ENCODE results near the gene STARD3. TPM values are rescaled to one million over a fixed set of nuclear protein-coding genes. Genes with fewer than 3 reads are reported as not detected.
A peak's percentile ranks its signal among the peaks of the same experiment; 100 is the strongest.

Gene STARD3
- total and polyA plus RNA-seq, 2 of the 13 experiments (the other 11 are each of a cell fraction or from before 2014, with no cell fraction given): 34.6 to 100 TPM

DNA sequence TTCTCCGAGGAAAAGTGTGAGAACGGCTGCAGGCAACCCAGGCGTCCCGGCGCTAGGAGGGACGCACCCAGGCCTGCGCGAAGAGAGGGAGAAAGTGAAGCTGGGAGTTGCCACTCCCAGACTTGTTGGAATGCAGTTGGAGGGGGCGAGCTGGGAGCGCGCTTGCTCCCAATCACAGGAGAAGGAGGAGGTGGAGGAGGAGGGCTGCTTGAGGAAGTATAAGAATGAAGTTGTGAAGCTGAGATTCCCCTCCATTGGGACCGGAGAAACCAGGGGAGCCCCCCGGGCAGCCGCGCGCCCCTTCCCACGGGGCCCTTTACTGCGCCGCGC, 62.8 kb downstream of the STARD3 start, which contains the start of gene ERBB2 (continued):
- TF ChIP-seq ZNF10 (CRISPR knock-in tag; IDR thresholded peaks at IDR 0.05; ENCODE audit: borderline replicate concordance, low read depth): no peak
- TF ChIP-seq ELF1 (CRISPR knock-in tag; IDR thresholded peaks at IDR 0.05): peak; percentile 26; the same call in 1 of the 2 replicates
- no peak for TF ChIP-seq ZNF101 (CRISPR knock-in tag; IDR thresholded peaks at IDR 0.05; ENCODE audit: borderline replicate concordance, low read depth)
- TF ChIP-seq HNRNPH1 (optimal IDR thresholded peaks at IDR 0.05; ENCODE audit: low read depth, low read length): no peak
- TF ChIP-seq EEA1 (CRISPR knock-in tag; IDR thresholded peaks at IDR 0.05; ENCODE audit: borderline replicate concordance): peak; percentile 59; the same call in 1 of the 2 replicates
- TF ChIP-seq ATF1 (CRISPR knock-in tag; IDR thresholded peaks at IDR 0.05): no peak
- TF ChIP-seq ZMAT3 (CRISPR knock-in tag; conservative IDR thresholded peaks at IDR 0.05): no peak
- TF ChIP-seq KMT2A (CRISPR knock-in tag; IDR thresholded peaks at IDR 0.05): peak; percentile 57
- TF ChIP-seq NCOA5 (CRISPR knock-in tag; IDR thresholded peaks at IDR 0.05): no peak
- TF ChIP-seq ZNF225 (CRISPR knock-in tag; IDR thresholded peaks at IDR 0.05): no peak
- TF ChIP-seq, protein P1, sequence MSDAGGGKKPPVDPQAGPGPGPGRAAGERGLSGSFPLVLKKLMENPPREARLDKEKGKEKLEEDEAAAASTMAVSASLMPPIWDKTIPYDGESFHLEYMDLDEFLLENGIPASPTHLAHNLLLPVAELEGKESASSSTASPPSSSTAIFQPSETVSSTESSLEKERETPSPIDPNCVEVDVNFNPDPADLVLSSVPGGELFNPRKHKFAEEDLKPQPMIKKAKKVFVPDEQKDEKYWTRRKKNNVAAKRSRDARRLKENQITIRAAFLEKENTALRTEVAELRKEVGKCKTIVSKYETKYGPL (CRISPR knock-in tag; IDR thresholded peaks at IDR 0.05): no peak
- no peak for TF ChIP-seq SAFB2 (CRISPR knock-in tag; IDR thresholded peaks at IDR 0.05; ENCODE audit: borderline replicate concordance, low read depth)
- TF ChIP-seq BRD4 (CRISPR knock-in tag; IDR thresholded peaks at IDR 0.05): no peak
- no peak for TF ChIP-seq CHD4 (IDR thresholded peaks at IDR 0.05; ENCODE audit: borderline replicate concordance, low read length)
- TF ChIP-seq TSC22D2 (CRISPR knock-in tag; IDR thresholded peaks at IDR 0.05; ENCODE audit: borderline replicate concordance): no peak
- TF ChIP-seq BORCS8-MEF2B (CRISPR knock-in tag; IDR thresholded peaks at IDR 0.05): peak; percentile 44; the same call in 1 of the 2 replicates
- TF ChIP-seq HES4 (CRISPR knock-in tag; IDR thresholded peaks at IDR 0.05; ENCODE audit: borderline replicate concordance): no peak
- TF ChIP-seq MXI1 (IDR thresholded peaks at IDR 0.05; ENCODE audit: borderline replicate concordance, low read depth, low read length): peak; percentile 14; the same call in 1 of the 3 replicates
- TF ChIP-seq SP140L (CRISPR knock-in tag; IDR thresholded peaks at IDR 0.05; ENCODE audit: borderline replicate concordance): no peak
- TF ChIP-seq GATAD1 (CRISPR knock-in tag; IDR thresholded peaks at IDR 0.05): peak; percentile 3; the same call in 1 of the 2 replicates
- no peak for TF ChIP-seq ZFP1 (CRISPR knock-in tag; IDR thresholded peaks at IDR 0.05)
- TF ChIP-seq, protein P2, sequence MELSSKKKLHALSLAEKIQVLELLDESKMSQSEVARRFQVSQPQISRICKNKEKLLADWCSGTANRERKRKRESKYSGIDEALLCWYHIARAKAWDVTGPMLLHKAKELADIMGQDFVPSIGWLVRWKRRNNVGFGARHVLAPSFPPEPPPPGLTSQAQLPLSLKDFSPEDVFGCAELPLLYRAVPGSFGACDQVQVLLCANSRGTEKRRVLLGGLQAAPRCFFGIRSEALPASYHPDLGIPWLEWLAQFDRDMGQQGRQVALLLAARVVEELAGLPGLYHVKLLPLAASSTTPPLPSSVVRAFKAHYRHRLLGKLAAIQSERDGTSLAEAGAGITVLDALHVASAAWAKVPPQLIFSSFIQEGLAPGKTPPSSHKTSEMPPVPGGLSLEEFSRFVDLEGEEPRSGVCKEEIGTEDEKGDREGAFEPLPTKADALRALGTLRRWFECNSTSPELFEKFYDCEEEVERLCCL (CRISPR knock-in tag; IDR thresholded peaks at IDR 0.05; ENCODE audit: borderline replicate concordance): no peak
- no peak for TF ChIP-seq EED (CRISPR knock-in tag; IDR thresholded peaks at IDR 0.05)
- TF ChIP-seq, protein P3, sequence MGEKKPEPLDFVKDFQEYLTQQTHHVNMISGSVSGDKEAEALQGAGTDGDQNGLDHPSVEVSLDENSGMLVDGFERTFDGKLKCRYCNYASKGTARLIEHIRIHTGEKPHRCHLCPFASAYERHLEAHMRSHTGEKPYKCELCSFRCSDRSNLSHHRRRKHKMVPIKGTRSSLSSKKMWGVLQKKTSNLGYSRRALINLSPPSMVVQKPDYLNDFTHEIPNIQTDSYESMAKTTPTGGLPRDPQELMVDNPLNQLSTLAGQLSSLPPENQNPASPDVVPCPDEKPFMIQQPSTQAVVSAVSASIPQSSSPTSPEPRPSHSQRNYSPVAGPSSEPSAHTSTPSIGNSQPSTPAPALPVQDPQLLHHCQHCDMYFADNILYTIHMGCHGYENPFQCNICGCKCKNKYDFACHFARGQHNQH (CRISPR knock-in tag; IDR thresholded peaks at IDR 0.05): no peak
- TF ChIP-seq ZNF350 (CRISPR knock-in tag; IDR thresholded peaks at IDR 0.05; ENCODE audit: borderline replicate concordance, low read depth): no peak
- no peak for TF ChIP-seq MAFF (IDR thresholded peaks at IDR 0.05; ENCODE audit: low read depth, low read length)
- TF ChIP-seq AGO2 (optimal IDR thresholded peaks at IDR 0.05; ENCODE audit: low read depth, low read length): no peak
- TF ChIP-seq SNAI1 (CRISPR knock-in tag; IDR thresholded peaks at IDR 0.05; ENCODE audit: borderline replicate concordance): no peak
- no peak for TF ChIP-seq CAMTA2 (CRISPR knock-in tag; IDR thresholded peaks at IDR 0.05; ENCODE audit: borderline replicate concordance)
- peak; percentile 60; the same call in 1 of the 2 replicates for TF ChIP-seq KLF6 (CRISPR knock-in tag; IDR thresholded peaks at IDR 0.05)
- no peak for TF ChIP-seq PCBP2 (optimal IDR thresholded peaks at IDR 0.05; ENCODE audit: low read depth, low read length, poor library complexity, severe bottlenecking)
- TF ChIP-seq RARG (CRISPR knock-in tag; IDR thresholded peaks at IDR 0.05; ENCODE audit: low read depth): no peak

Measured in HepG2 (cell line).